ENCODE measurements around the gene LRRC23. TPM values are rescaled to one million over a fixed set of nuclear protein-coding genes. Genes with fewer than 3 reads are reported as not detected.
"Not testable (repeated sequence)": the region's sequence is repeated elsewhere in the genome, so short reads cannot be mapped to it uniquely, and the experiment has no call there.

LRRC23 gene
- total RNA-seq = 1 to 10 TPM; 5.7 to 6.1 TPM

GRCh38 chr12:6904280-6905276 is at the start of gene LRRC23:
Gene LRRC23 (plus strand): TSS chr12:6904822. CDS start chr12:6905634, 812 bp downstream.
- POLR2A ChIA-PET = interaction anchor here (0.8 to 8.9 kb wide), 13 partner anchors 9 to 206 kb away, joined by 3 to 53 read pairs (median 5); partner anchors contain the start of genes C12orf57, ENO2, RNU7-1 and SPSB2
- Mint-ChIP-seq H3K9me3 (no peaks in the 10 kb centered on the region), H3K27ac (no peak within 1 kb of the TSS)

GRCh38 chr12:6855322-6855721 is 49.3 kb upstream of the LRRC23 start:
- CTCF ChIA-PET = interaction anchor here (1.3 to 8.6 kb wide), 2 partner anchors 13 to 36 kb away, joined by 6 to 161 read pairs; partner anchors contain the start of genes SPSB2 and TPI1
- no peaks in the 10 kb centered on the region for H3K27me3 Mint-ChIP-seq
- H3K36me3 Mint-ChIP-seq (ENCODE audit: low read depth) = peaks cover 45% of the 10 kb centered on the region
- POLR2A ChIA-PET = interaction anchor here (8.9 kb wide), 1 partner anchor 13 kb away, joined by 312 read pairs; the partner anchor contains the start of genes SPSB2 and TPI1
- no peaks in the 10 kb centered on the region for H3K9me3 Mint-ChIP-seq
- H3K4me3 Mint-ChIP-seq = no peak overlapping the region
- DNase-seq = no peak
- no peak overlapping the region for H3K27ac Mint-ChIP-seq
- peaks cover 28% of the 10 kb centered on the region for H3K4me1 Mint-ChIP-seq

More at GRCh38 chr12:6904280-6905276, at the start of gene LRRC23:
- H3K27me3 Mint-ChIP-seq = no peaks in the 10 kb centered on the region
- no peak within 1 kb of the TSS for H3K4me3 Mint-ChIP-seq
- CTCF ChIA-PET = interaction anchor here (0.9 to 6.1 kb wide), 7 partner anchors 13 to 60 kb away, joined by 3 to 34 read pairs (median 5); partner anchors contain the start of gene SPSB2
- DNase-seq = peak; percentile 99
- H3K36me3 Mint-ChIP-seq (ENCODE audit: low read depth) = no peaks in the 10 kb centered on the region
- H3K4me1 Mint-ChIP-seq = peaks cover 2% of the 10 kb centered on the region

GRCh38 chr12:6858799-6859198 is 45.8 kb upstream of the LRRC23 start:
- no peak overlapping the region for H3K27ac Mint-ChIP-seq
- peaks cover 64% of the 10 kb centered on the region for H3K36me3 Mint-ChIP-seq (ENCODE audit: low read depth)
- ChIA-PET CTCF (no interaction called here), POLR2A (interaction anchor here (1.0 to 1.5 kb wide), 3 partner anchors 10 to 85 kb away, joined by 3 to 9 read pairs (median 3); partner anchors contain the start of genes C12orf57, RNU7-1 and TPI1)
- no peak overlapping the region for H3K4me3 Mint-ChIP-seq
- no peak for DNase-seq
- H3K9me3 Mint-ChIP-seq = no peaks in the 10 kb centered on the region
- peaks cover 11% of the 10 kb centered on the region for H3K4me1 Mint-ChIP-seq
- no peaks in the 10 kb centered on the region for H3K27me3 Mint-ChIP-seq

- ChIA-PET CTCF (interaction anchor here (1.7 kb wide), 1 partner anchor 12 kb away, joined by 4 read pairs; no protein-coding TSS in a partner anchor), POLR2A (interaction anchor here (2.3 kb wide), 1 partner anchor 8 kb away, joined by 19 read pairs; the partner anchor contains the start of genes CDCA3 and USP5)
- Mint-ChIP-seq H3K4me3 (no peak overlapping the region), H3K27ac (no peak overlapping the region), H3K27me3 (no peaks in the 10 kb centered on the region), H3K36me3 (ENCODE audit: low read depth) (peaks cover 66% of the 10 kb centered on the region), H3K9me3 (no peaks in the 10 kb centered on the region), H3K4me1 (no peaks in the 10 kb centered on the region)
- DNase-seq = no peak
Observed at GRCh38 chr12:6860116-6860515, 44.5 kb upstream of the LRRC23 start.

- Mint-ChIP-seq H3K4me3 (no peak overlapping the region), H3K27ac (no peak overlapping the region), H3K9me3 (no peaks in the 10 kb centered on the region), H3K27me3 (no peaks in the 10 kb centered on the region), H3K4me1 (no peaks in the 10 kb centered on the region), H3K36me3 (ENCODE audit: low read depth) (peaks cover 68% of the 10 kb centered on the region)
- no peak for DNase-seq
- POLR2A ChIA-PET = interaction anchor here (1.0 to 2.3 kb wide), 2 partner anchors 9 to 31 kb away, joined by 3 to 19 read pairs; partner anchors contain the start of genes CDCA3 and USP5
- CTCF ChIA-PET = interaction anchor here (0.7 to 1.7 kb wide), 4 partner anchors 9 to 11 kb away, joined by 3 to 4 read pairs (median 3); partner anchors contain the start of gene USP5
Observed at GRCh38 chr12:6860942-6861341, 43.7 kb upstream of the LRRC23 start.

- Mint-ChIP-seq H3K36me3 (ENCODE audit: low read depth) (peaks cover 66% of the 10 kb centered on the region), H3K27me3 (no peaks in the 10 kb centered on the region), H3K9me3 (no peaks in the 10 kb centered on the region), H3K4me1 (peaks cover under 1% of the 10 kb centered on the region), H3K4me3 (no peak overlapping the region), H3K27ac (no peak overlapping the region)
- no peak for DNase-seq
- CTCF ChIA-PET = interaction anchor here (0.9 kb wide), 2 partner anchors 9 to 11 kb away, joined by 3 read pairs; partner anchors contain the start of gene USP5
- POLR2A ChIA-PET = interaction anchor here (1.0 to 2.3 kb wide), 2 partner anchors 9 to 30 kb away, joined by 3 to 19 read pairs; partner anchors contain the start of genes CDCA3 and USP5
Observed at GRCh38 chr12:6861391-6861790, 43.2 kb upstream of the LRRC23 start.

- no peaks in the 10 kb centered on the region for H3K9me3 Mint-ChIP-seq
- H3K27me3 Mint-ChIP-seq = no peaks in the 10 kb centered on the region
- H3K27ac Mint-ChIP-seq = no peak overlapping the region
- peaks cover 60% of the 10 kb centered on the region for H3K36me3 Mint-ChIP-seq (ENCODE audit: low read depth)
- no peak overlapping the region for H3K4me3 Mint-ChIP-seq
- POLR2A ChIA-PET = interaction anchor here (1.2 to 11.4 kb wide), 2 partner anchors 10 to 11 kb away, joined by 5 to 312 read pairs; partner anchors contain the start of genes CDCA3, SPSB2 and USP5
- DNase-seq = no peak
- peaks cover 9% of the 10 kb centered on the region for H3K4me1 Mint-ChIP-seq
- CTCF ChIA-PET = interaction anchor here (0.6 to 11.4 kb wide), 2 partner anchors 11 to 50 kb away, joined by 3 to 161 read pairs; partner anchors contain the start of genes CDCA3 and USP5
Observed at GRCh38 chr12:6863033-6863432, 41.6 kb upstream of the LRRC23 start.

GRCh38 chr12:6863586-6864321 is 40.9 kb upstream of the LRRC23 start:
- Mint-ChIP-seq H3K36me3 (ENCODE audit: low read depth) (peaks cover 64% of the 10 kb centered on the region), H3K9me3 (no peaks in the 10 kb centered on the region), H3K27me3 (no peaks in the 10 kb centered on the region), H3K4me3 (no peak overlapping the region), H3K27ac (no peak overlapping the region), H3K4me1 (peaks cover 15% of the 10 kb centered on the region)
- DNase-seq = no peak
- ChIA-PET CTCF (interaction anchor here (0.8 to 11.4 kb wide), 3 partner anchors 12 to 30 kb away, joined by 3 to 161 read pairs (median 3); partner anchors contain the start of genes CDCA3 and USP5), POLR2A (interaction anchor here (1.2 to 11.4 kb wide), 2 partner anchors 9 to 12 kb away, joined by 5 to 312 read pairs; partner anchors contain the start of genes CDCA3, SPSB2 and USP5)

GRCh38 chr12:6865307-6865706 is 39.3 kb upstream of the LRRC23 start:
- ChIA-PET CTCF (interaction anchor here (1.1 to 11.4 kb wide), 3 partner anchors 13 to 246 kb away, joined by 3 to 161 read pairs (median 3); partner anchors contain the start of genes CDCA3 and USP5), POLR2A (interaction anchor here (0.6 to 11.4 kb wide), 4 partner anchors 8 to 325 kb away, joined by 3 to 312 read pairs (median 3); partner anchors contain the start of genes CDCA3, SPSB2 and USP5)
- H3K36me3 Mint-ChIP-seq (ENCODE audit: low read depth) = peaks cover 70% of the 10 kb centered on the region
- H3K27ac Mint-ChIP-seq, DNase-seq, H3K27me3 Mint-ChIP-seq, H3K9me3 Mint-ChIP-seq, H3K4me3 Mint-ChIP-seq: not testable (repeated sequence)
- peaks cover 31% of the 10 kb centered on the region for H3K4me1 Mint-ChIP-seq

- peak overlapping the region; percentile 95 for H3K27ac Mint-ChIP-seq
- H3K27me3 Mint-ChIP-seq = no peaks in the 10 kb centered on the region
- POLR2A ChIA-PET = interaction anchor here (0.7 to 11.4 kb wide), 20 partner anchors 10 to 257 kb away, joined by 3 to 312 read pairs (median 4); partner anchors contain the start of genes C12orf57, CDCA3, COPS7A and LRRC23
- peak overlapping the region; percentile 97 for H3K4me3 Mint-ChIP-seq
- CTCF ChIA-PET = interaction anchor here (0.7 to 11.4 kb wide), 4 partner anchors 9 to 247 kb away, joined by 3 to 161 read pairs (median 4); partner anchors contain the start of genes CDCA3 and USP5
- DNase-seq = no peak
- peaks cover 41% of the 10 kb centered on the region for H3K4me1 Mint-ChIP-seq
- H3K36me3 Mint-ChIP-seq (ENCODE audit: low read depth) = peaks cover 70% of the 10 kb centered on the region
- no peaks in the 10 kb centered on the region for H3K9me3 Mint-ChIP-seq
Observed at GRCh38 chr12:6866163-6866919, 38.3 kb upstream of the LRRC23 start.

GRCh38 chr12:6866920-6867412 is 37.7 kb upstream of the LRRC23 start:
- Mint-ChIP-seq H3K4me3 (peak overlapping the region; percentile 97), H3K4me1 (peaks cover 47% of the 10 kb centered on the region), H3K27me3 (no peaks in the 10 kb centered on the region), H3K36me3 (ENCODE audit: low read depth) (peaks cover 73% of the 10 kb centered on the region), H3K27ac (peak overlapping the region; percentile 95), H3K9me3 (no peaks in the 10 kb centered on the region)
- POLR2A ChIA-PET = interaction anchor here (0.7 to 11.4 kb wide), 24 partner anchors 8 to 424 kb away, joined by 3 to 312 read pairs (median 4); partner anchors contain the start of genes C12orf57, CDCA3, COPS7A and ENO2
- no peak for DNase-seq
- CTCF ChIA-PET = interaction anchor here (0.7 to 11.4 kb wide), 4 partner anchors 9 to 114 kb away, joined by 3 to 161 read pairs (median 4); partner anchors contain the start of genes CDCA3, MLF2 and USP5

Data from activated CD4-positive, alpha-beta memory T cell treated with anti-CD3 and anti-CD28 coated beads, Interleukin-2, amount 10 ng/mL, durations not matched to agents 7 days and 5 days (primary cell).